Medulla oblongata (tissue), 1 donor: ENCODE results near the gene CALHM4.

Experiments
- DNase-seq: peaks from one replicate; pipeline ENCODE4 v3.0.0-alpha.2; 2015; ENCODE audit errors: extremely low spot score

CALHM4 gene

DNA sequence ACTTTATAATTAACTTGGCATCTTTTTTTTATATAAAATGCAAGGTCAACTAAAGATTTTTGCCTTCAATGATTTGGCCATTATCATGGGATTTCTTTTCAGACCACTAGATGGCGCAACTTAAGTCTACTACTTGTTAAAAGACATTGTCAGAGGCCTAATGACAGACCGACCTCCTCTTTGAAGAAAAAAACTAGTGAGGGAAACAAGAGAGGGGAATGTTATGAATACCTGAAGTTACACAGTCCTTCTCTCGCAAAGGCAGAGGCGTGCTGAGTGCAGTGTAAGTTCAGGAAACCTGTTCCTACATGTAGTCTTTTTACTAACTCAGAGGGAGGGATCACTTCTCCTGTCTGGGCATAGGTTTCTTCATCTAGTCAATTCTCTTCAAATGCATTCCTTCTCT is 17.3 kb upstream of the CALHM4 start:
- peak; percentile 69 for DNase-seq

DNA sequence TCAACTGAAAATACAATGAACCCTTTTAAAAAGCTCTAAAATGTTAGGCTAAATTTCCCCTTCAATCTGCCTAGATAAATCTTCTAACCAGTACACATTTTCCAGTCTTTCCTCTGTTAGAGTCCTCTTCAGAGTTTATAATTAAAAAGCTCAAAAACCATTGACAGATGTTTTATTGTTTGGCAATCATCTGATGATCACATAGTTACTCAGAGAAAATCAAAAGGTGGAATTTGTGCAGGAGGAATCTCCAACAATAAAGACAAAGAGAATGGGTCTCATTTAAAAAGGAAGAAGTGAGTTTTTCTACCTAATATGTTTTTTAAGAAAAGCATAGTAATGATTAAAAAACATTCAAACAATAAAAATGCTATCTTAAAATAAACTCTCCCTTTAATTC is 11.1 kb upstream of the CALHM4 start:
- DNase-seq, result no peak

GRCh38 chr6:116543149-116543548 is 10.4 kb upstream of the CALHM4 start:
- no peak for DNase-seq

GRCh38 chr6:116545651-116546050 is 7.9 kb upstream of the CALHM4 start, which contains the start of gene TRAPPC3L:
TSS of gene TRAPPC3L (minus strand) at chr6:116545684. CDS start at chr6:116545514, 170 bp downstream.
- DNase-seq, result no peak

DNA sequence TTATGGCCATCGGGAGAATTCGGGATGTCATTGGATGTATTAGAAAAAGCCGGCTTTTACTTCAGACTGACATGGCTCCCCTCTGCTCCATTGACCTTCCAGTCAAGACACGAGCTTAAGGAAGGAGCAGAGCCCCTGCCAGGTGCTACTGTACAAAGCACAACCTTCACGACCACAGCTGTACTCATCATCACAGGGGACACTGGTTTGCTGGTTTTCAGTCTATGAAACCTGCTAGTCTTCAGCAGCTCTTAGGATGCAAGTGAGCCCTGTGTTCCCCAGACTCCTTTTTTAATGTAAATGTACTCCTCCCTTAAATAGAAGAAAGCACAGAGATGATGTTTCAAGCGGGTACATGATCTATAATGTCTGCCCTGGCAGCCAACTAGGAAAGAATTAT is 6.2 kb upstream of the CALHM4 start:
- DNase-seq, result no peak

GRCh38 chr6:116550796-116551195 is 2.8 kb upstream of the CALHM4 start:
- no peak for DNase-seq

GRCh38 chr6:116556065-116556464 is 2.5 kb downstream of the CALHM4 start:
- no peak for DNase-seq

DNA sequence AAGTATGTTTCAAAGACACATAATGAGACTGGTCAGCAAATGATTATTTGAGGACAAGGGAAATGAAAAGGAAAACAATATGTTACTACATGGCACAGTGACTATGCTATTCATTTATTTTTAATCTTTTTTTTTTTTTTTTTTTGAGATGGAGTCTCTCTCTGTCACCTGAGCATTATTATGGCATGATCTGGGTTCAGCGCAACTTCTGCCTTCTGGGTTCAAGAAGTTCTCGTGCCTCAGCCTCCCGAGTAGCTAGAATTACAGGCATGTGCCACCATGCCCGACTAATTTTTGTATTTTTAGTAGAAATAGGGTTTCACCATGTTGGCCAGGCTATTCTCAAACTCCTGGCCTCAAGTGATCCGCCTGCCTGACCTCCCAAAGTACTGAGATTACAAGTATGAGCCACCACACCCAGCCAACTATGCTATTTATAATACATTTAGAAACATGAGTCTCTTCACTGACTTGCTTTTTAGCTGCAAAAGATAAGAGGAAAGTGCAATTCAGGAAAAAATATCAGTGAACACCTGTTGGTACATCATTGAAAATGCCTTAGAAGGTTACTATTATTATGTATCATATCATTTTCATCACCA is 3.4 kb downstream of the CALHM4 start:
- DNase-seq, result no peak

- no peak for DNase-seq
These were observed 4.3 kb downstream of the CALHM4 start for GRCh38 chr6:116557893-116558292.

GRCh38 chr6:116560130-116560529 is 6.6 kb downstream of the CALHM4 start:
- no peak for DNase-seq

- DNase-seq, result peak; percentile 85
These were observed 7.9 kb downstream of the CALHM4 start for GRCh38 chr6:116561377-116562018.

DNA sequence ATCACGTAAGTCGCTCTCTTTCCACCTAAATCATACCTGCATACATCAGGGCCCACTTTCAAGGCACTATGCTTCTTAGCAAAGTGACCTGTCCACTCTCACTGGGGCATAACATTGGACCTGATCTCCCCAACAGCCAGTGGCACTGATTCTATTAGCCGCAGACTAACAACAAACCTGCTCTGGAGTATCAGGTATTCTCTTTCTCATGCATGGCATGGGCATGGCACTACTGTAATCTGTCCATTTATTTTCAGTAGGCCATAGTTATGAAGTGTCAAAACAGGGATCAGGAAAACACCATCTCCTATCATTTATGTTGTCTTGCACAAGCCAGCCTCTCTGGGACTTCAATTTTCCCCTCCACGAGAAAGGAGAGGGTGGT is 8.5 kb downstream of the CALHM4 start:
- no peak for DNase-seq

DNA sequence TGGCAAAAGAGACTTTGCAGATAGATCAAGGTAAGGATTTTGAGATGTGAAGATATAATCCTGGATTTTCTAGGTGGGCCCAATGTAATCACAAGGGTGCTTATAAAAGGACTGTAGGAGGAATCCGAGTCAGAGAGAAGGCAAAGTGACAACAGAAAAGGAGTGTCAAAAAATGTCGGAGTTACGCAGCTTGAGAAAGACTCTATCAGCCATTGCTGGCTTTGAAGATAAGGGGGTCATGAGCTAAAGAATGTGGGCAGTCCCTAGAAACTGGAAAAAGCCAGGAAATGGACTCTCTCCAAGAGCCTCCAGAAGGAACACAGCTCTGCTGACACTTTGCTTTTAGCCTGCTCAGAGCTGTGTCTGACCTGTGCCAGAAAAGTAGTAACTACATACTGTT is 9.1 kb downstream of the CALHM4 start:
- DNase-seq, result no peak

DNA sequence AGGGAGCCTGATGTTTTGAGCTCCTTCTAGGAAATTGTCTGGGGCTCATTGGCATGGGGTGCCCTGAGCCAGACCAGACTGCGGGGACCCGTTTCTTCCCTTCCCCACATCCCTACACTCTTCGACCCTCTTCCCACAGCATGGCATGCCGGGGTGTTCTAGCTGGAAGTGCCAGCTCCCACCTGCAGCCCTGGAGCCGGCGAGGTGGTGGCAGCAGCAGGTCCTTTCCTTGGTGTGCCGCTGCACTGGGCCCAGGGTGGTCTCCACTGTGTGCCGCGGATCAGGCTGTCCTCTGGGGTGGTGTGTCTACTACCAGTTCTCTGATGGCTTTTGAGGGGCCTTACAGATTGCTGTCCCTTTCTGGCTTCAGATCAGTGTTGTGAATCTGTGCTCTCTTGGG is 10.3 kb downstream of the CALHM4 start:
- no peak for DNase-seq

GRCh38 chr6:116564311-116564710 is 10.8 kb downstream of the CALHM4 start:
- DNase-seq, result no peak

DNA sequence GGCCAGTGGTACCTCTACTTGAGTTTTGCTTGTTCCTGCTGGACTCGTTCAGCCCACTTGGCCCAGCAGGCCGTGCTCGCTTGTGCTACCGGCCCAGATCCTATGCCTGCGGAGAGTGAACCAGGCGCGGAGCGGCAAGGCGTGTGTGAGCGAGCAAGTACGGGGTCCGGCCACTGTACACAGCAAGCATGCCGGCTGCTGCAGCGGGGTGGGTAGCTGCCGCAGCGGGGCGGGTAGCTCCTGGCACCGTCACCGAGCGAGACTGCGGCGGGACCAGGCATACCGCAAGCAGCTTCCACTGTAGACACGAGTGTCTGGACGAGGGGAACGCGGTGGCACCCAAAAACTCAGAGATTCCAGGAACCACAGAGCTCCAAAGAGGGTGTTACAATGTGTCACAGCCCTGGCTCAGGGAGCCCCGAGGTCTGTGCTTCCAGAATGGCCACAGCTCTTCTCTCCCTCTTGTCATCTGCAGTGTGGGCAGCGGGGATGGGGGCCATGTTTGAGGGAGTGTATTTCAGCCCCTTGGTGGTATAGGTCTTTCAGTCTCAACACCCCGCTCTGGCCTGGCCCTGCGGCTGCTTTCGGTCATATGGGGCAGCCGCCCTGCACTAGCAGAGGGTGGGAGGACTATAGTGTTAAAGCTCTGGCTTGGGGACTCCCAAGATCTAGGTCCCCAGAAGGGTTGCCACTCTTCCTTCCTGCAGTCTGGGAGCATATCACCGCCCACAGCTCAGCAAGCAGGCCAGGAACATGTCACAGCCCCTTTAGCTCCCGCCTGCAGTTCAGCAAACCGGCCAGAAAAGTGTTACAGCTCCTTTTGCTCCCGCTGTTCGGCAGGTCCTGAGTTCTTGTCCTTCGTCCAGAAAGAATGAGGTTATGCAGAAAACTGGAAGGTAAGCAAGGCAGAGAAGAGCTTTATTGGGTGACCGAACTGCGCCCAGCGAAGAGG is 11.6 kb downstream of the CALHM4 start:
- no peak for DNase-seq

GRCh38 chr6:116568111-116568510 is 14.6 kb downstream of the CALHM4 start:
- no peak for DNase-seq

DNA sequence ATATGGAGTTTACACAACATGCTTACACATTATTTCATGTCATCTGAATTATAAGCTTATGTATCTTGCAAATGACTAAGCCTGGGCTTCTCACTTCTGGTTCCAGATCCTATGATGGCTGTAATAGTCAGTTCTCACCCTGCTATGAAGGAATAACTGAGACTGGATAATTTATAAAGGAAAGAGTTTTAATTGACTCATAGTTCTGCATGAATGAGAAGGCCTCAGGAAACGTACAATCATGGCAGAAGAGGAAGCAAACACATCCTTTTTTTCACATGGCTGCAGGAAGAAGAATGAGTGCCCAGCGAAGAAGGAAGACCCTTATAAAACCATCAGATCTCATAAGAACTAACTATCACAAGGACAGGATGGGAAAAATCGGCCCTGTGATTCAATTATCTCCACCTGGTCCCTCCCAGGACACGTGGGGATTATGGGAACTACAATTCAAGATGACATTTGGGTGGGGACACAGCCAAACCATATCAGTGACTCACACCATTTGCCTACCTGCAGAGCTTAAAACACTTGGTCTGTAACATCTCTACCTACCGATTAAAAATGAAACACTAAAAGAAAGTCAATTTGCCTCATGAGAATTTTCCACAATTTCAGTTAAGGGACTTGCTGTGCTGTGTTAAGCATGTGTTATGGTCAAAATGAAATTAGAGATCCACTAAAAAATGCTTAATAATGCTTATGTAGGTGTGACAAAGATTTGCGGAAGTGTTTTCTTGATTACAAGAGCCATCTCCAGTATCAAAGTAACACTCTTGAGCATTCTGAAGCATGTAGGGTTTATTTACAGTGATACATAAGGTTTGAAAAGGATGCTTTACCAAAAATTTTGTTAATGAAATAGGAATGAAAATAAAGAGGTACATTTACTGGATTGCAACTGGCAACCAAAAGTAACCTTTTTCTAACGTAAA is 15.5 kb downstream of the CALHM4 start:
- no peak for DNase-seq

GRCh38 chr6:116570856-116571682 is 17.5 kb downstream of the CALHM4 start, which contains the start of gene RWDD1:
TSS of gene RWDD1 (plus strand) at chr6:116571504. CDS start at chr6:116571583, 79 bp downstream.
- DNase-seq, result peak; percentile 98

DNA sequence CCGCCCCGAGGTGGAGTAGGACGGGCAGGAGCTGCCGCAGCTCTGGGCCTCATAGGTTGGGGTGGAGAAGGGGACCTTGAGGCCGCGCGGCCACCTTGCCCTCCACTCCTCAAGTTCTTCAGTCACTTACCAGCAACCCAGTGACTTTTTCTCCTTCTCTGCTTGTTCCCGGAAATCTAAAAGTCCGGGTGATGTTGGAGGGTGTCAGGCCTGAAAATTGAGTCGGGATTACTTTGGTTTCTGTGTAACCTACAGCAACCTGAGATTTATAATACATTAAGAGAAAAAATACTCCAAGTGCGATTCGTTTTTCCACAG is 18.1 kb downstream of the CALHM4 start:
- no peak for DNase-seq

GRCh38 chr6:116572162-116572561 is 18.6 kb downstream of the CALHM4 start:
- DNase-seq, result peak; percentile 40
